ENCODE measurements around the gene RSPO1. TPM values are rescaled to one million over a fixed set of nuclear protein-coding genes. Genes with fewer than 3 reads are reported as not detected.

RSPO1 gene
- total and polyA plus RNA-seq, 9 donors: 0.23 to 21.4 (median 3.3) TPM

DNA sequence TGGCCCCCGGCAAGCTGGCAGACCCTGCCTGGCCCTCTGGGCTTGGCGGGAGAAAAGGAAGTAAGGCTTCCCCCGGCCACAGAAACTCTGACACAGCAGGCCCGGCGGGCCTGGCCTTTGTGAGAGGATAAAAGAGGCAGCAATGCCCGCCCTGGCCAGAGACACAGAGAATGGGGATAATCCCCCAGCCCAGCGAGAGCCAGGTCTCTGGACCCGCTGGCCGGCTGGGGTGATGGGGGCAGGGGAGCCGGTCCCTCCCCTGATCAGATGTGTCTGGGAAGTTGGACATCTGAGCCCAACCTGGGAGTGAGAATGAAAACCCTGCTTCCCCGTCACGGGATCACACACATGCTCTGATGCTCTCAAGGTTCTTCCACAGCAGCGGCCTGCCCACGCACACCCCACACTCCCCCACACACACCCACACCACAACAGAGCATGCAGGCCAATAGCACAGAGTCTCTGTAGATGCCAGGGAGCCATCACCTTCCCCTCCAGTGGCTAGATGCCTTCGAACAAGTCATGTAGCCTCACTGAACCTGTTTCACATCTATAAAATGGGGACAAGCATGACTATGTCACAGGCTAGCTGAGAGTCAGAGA, 4.2 kb downstream of the RSPO1 start:
- DNase-seq: peak in 1 of 5 donors; percentile 17
- no peak overlapping the region for H3K27ac ChIP-seq
- no peaks in the 10 kb centered on the region for H3K27me3 ChIP-seq
- H3K4me1 ChIP-seq (ENCODE audit: insufficient read depth): no peaks in the 10 kb centered on the region
- WGBS, 3 donors: 11 to 19% (median 13%) methylated on average over 12 to 15 of the region's 15 CpGs
- H3K36me3 ChIP-seq: no peaks in the 10 kb centered on the region
- no peaks in the 10 kb centered on the region for H3K9me3 ChIP-seq
- H3K4me3 ChIP-seq: no peak overlapping the region
- intact Hi-C loops (cut with DNase I): no loop called here
- TF ChIP-seq POLR2A (IDR thresholded peaks at IDR 0.05) (no peak), EP300 (IDR thresholded peaks at IDR 0.05) (no peak)
- TF ChIP-seq, protein P1, sequence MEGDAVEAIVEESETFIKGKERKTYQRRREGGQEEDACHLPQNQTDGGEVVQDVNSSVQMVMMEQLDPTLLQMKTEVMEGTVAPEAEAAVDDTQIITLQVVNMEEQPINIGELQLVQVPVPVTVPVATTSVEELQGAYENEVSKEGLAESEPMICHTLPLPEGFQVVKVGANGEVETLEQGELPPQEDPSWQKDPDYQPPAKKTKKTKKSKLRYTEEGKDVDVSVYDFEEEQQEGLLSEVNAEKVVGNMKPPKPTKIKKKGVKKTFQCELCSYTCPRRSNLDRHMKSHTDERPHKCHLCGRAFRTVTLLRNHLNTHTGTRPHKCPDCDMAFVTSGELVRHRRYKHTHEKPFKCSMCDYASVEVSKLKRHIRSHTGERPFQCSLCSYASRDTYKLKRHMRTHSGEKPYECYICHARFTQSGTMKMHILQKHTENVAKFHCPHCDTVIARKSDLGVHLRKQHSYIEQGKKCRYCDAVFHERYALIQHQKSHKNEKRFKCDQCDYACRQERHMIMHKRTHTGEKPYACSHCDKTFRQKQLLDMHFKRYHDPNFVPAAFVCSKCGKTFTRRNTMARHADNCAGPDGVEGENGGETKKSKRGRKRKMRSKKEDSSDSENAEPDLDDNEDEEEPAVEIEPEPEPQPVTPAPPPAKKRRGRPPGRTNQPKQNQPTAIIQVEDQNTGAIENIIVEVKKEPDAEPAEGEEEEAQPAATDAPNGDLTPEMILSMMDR (IDR thresholded peaks at IDR 0.05): no peak

- Histone ChIP-seq H3K27ac (no peak overlapping the region), H3K4me1 (ENCODE audit: insufficient read depth) (no peaks in the 10 kb centered on the region), H3K9me3 (no peaks in the 10 kb centered on the region), H3K4me3 (no peak overlapping the region), H3K36me3 (no peaks in the 10 kb centered on the region), H3K27me3 (no peaks in the 10 kb centered on the region)
- 46 to 54% (median 47%) methylated on average over 7 of the region's 7 CpGs for WGBS, 3 donors
- DNase-seq: no peak
- intact Hi-C loops (cut with DNase I): no loop called here
- TF ChIP-seq, protein P1 (IDR thresholded peaks at IDR 0.05): no peak
- TF ChIP-seq POLR2A (IDR thresholded peaks at IDR 0.05): no peak
- no peak for TF ChIP-seq EP300 (IDR thresholded peaks at IDR 0.05)
These were observed 4.8 kb downstream of the RSPO1 start for GRCh38 chr1:37629726-37630425.

- Histone ChIP-seq H3K9me3 (no peaks in the 10 kb centered on the region), H3K4me3 (no peak overlapping the region), H3K27ac (no peak overlapping the region), H3K4me1 (ENCODE audit: insufficient read depth) (no peaks in the 10 kb centered on the region), H3K36me3 (no peaks in the 10 kb centered on the region), H3K27me3 (no peaks in the 10 kb centered on the region)
- intact Hi-C loops (cut with DNase I): no loop called here
- TF ChIP-seq POLR2A (IDR thresholded peaks at IDR 0.05) (no peak), EP300 (IDR thresholded peaks at IDR 0.05) (no peak)
- TF ChIP-seq, protein P1 (IDR thresholded peaks at IDR 0.05): no peak
- DNase-seq: no peak
These were observed 5.7 kb downstream of the RSPO1 start for GRCh38 chr1:37629008-37629407.

GRCh38 chr1:37628026-37628556, 6.6 kb downstream of the RSPO1 start:
- H3K27me3 ChIP-seq: no peaks in the 10 kb centered on the region
- no peaks in the 10 kb centered on the region for H3K9me3 ChIP-seq
- WGBS, 3 donors: 60 to 78% (median 70%) methylated on average over 8 of the region's 8 CpGs
- no peaks in the 10 kb centered on the region for H3K4me1 ChIP-seq (ENCODE audit: insufficient read depth)
- H3K4me3 ChIP-seq: no peak overlapping the region
- TF ChIP-seq, protein P1 (IDR thresholded peaks at IDR 0.05): no peak
- no peak for TF ChIP-seq EP300 (IDR thresholded peaks at IDR 0.05)
- no peak for TF ChIP-seq POLR2A (IDR thresholded peaks at IDR 0.05)
- H3K27ac ChIP-seq: no peak overlapping the region
- intact Hi-C loops (cut with DNase I): no loop called here
- DNase-seq: no peak
- H3K36me3 ChIP-seq: no peaks in the 10 kb centered on the region

Data from ovary (tissue), 9 donors.